Measurements from ENCODE around the gene XYLB.

Gene XYLB

DNA sequence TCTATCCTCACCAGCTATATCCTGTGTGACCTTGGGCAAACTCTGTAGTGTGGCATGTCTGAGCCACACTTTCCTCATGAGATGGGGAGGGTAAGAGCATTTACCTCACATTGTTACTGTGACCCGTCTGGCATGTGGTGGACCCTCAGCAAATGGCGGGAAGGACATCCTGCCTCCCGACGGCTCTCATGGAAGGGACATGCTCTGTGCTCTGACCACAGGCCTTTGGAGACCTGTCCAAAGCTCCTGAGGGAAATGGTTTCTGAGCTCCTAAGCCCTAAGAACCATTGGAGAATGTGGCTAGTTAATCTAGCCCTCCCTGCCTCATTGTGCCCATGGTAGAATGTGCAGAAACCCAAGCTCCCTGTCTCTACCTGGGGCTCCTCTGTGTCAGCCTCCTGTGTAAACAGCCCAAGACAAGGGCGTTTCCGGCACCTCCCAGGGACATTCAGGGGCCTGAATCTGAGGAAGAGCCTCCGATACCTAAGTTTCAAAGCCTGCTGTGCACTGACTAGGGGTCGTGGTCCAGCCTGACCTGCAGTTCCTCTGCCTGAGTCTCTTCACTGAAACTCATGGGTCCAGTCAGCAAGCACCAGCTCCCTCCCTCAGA is 29.0 kb downstream of the XYLB start:
- Histone ChIP-seq H3K9me3 (ENCODE audit: severe bottlenecking) (no peaks in the 10 kb centered on the region), H3K4me3 (ENCODE audit: low read depth, low read length) (no peak overlapping the region), H3K27ac (no peak overlapping the region), H3K36me3 (peaks cover 27% of the 10 kb centered on the region), H3K27me3 (ENCODE audit: insufficient read depth, low read depth, severe bottlenecking) (no peaks in the 10 kb centered on the region)
- no peak for DNase-seq
- TF ChIP-seq, protein P1, sequence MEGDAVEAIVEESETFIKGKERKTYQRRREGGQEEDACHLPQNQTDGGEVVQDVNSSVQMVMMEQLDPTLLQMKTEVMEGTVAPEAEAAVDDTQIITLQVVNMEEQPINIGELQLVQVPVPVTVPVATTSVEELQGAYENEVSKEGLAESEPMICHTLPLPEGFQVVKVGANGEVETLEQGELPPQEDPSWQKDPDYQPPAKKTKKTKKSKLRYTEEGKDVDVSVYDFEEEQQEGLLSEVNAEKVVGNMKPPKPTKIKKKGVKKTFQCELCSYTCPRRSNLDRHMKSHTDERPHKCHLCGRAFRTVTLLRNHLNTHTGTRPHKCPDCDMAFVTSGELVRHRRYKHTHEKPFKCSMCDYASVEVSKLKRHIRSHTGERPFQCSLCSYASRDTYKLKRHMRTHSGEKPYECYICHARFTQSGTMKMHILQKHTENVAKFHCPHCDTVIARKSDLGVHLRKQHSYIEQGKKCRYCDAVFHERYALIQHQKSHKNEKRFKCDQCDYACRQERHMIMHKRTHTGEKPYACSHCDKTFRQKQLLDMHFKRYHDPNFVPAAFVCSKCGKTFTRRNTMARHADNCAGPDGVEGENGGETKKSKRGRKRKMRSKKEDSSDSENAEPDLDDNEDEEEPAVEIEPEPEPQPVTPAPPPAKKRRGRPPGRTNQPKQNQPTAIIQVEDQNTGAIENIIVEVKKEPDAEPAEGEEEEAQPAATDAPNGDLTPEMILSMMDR (IDR thresholded peaks at IDR 0.05; ENCODE audit: low read depth, low read length) = no peak

DNA sequence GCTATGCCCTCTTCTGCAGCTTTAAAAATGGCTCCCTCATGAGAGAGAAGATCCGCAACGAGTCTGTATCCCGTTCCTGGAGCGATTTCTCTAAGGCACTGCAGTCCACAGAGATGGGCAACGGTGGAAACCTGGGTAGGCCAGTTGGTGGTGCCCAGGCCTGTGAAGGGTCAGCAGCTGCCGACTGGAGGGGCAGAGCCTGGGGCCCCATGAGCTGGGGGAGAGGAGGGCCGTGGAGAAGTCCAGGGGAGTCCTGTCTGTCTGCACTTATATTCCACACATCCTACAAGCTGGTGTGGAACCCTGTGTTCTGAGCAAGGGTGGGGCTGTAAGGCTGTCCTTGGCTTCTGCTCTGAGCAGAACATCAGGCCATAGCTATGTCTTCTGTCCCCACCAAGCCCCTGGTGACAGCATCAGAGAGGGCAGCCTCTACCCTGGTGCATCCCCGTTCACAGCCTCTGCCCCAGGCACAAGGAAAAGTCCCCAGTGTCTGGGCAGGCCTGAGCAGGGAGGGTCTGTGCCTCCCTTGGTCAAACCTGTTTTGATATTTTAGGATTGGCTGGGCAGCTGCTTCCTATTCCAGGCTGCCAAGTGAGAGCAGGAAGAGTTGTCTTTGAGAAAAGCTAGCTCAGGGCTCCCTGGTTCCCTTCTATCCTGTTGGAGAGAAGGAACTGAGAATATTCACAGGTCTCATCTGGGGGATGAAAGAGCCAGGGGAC is 29.7 kb downstream of the XYLB start:
- Histone ChIP-seq H3K4me3 (ENCODE audit: low read depth, low read length) (no peak overlapping the region), H3K27me3 (ENCODE audit: insufficient read depth, low read depth, severe bottlenecking) (no peaks in the 10 kb centered on the region), H3K9me3 (ENCODE audit: severe bottlenecking) (no peaks in the 10 kb centered on the region)

DNA sequence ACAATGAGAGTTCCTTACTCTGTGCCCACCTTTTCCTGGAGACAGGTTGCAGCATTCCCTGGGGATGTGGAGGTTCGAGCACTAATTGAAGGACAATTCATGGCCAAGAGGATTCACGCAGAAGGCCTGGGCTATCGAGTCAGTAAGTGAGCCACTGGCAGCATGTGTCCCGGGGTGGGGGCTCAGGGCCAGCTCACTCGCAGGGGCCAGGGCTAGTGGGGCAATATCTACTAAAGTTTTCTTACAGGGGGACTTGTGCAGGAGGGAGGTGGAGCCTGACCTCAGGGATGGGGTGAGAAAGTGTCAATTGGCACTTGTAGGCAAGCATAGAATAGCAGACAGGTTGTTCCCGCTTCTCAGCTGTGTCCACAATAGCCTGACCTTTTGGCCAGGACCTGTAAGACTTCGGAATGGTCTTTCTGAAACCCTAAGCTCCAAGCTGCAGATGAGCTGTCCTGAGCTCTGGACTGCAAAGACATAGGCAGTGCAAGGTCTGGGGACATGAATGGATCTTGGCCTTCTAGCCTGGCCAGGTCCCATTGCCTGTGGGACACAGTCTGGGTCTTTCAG is 32.7 kb downstream of the XYLB start:
- Histone ChIP-seq H3K27me3 (ENCODE audit: insufficient read depth, low read depth, severe bottlenecking) (no peaks in the 10 kb centered on the region), H3K4me3 (ENCODE audit: low read depth, low read length) (no peak overlapping the region), H3K9me3 (ENCODE audit: severe bottlenecking) (no peaks in the 10 kb centered on the region), H3K36me3 (peaks cover 24% of the 10 kb centered on the region), H3K27ac (no peak overlapping the region)
- TF ChIP-seq, protein P1 (IDR thresholded peaks at IDR 0.05; ENCODE audit: low read depth, low read length) = no peak
- no peak for DNase-seq

More for the DNA sequence above, 29.7 kb downstream of the XYLB start:
- no peak overlapping the region for H3K27ac ChIP-seq
- DNase-seq = no peak
- peaks cover 30% of the 10 kb centered on the region for H3K36me3 ChIP-seq
- TF ChIP-seq, protein P1 (IDR thresholded peaks at IDR 0.05; ENCODE audit: low read depth, low read length) = no peak

DNA sequence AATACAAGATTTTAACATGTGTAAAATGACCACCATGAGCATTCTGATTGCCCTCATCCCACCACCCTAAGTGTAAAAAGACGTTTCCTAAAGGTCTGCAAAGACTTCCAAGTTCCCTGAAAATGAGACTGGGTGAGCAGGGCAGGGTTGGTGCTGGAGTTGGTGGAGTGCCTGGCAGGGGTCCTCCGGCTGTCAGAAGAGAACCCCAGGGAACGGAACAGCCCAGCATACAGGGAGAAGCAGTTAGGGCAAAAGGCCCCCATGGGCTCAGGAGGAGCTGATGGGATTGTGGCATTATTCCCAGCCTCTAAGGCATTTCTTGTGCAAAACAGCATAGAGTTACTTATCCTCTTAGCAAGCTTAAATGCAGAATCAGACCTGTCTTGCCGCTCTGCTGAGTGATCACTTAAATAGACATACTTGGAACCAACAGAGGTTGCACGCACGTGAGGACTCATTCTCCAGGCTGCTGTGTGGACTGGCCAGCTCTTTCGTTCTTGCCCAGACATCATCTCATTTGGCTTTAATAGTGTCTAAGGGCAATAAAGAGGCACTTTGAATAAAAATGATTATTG is 36.0 kb downstream of the XYLB start:
- H3K27ac ChIP-seq = no peak overlapping the region
- H3K27me3 ChIP-seq (ENCODE audit: insufficient read depth, low read depth, severe bottlenecking) = no peaks in the 10 kb centered on the region
- peaks cover 17% of the 10 kb centered on the region for H3K36me3 ChIP-seq
- DNase-seq = peak; percentile 62
- H3K4me3 ChIP-seq (ENCODE audit: low read depth, low read length) = no peak overlapping the region
- TF ChIP-seq, protein P1 (IDR thresholded peaks at IDR 0.05; ENCODE audit: low read depth, low read length) = no peak
- no peaks in the 10 kb centered on the region for H3K9me3 ChIP-seq (ENCODE audit: severe bottlenecking)

DNA sequence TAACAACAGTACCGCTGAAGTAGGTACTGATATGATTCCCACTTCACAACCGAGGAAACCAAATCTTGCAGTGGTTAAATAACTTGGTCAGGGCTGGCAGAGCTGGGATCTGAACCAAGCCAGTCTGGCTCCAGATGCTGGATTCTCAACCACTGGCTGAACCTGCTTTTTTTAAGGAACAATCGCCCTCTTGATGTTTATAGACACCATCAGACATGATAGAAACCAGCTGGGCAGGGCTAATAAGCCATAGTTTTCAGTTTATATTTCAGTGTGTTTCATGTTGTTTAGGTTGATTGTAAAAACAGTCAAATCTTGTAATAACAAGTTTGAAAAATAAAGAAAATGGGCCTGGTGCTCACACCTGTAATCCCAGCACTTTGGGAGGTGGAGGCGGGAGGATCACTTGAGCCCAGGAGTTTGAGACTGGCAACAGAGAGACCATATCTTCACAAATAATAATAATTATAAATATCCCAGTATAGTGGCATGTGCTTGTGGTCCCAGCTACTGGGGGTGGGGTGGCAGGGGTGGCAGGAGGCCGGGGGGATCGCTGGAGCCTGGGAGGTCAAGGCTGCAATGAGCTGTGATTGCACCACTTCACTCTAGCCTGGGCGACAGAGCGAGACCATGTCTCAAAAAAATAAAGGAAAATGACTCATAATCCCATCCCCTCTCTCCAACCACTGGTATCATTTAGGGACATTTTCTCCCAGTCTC is 36.7 kb downstream of the XYLB start:
- no peak overlapping the region for H3K27ac ChIP-seq
- H3K36me3 ChIP-seq = peaks cover 14% of the 10 kb centered on the region
- no peak for DNase-seq

More for the DNA sequence above, 36.7 kb downstream of the XYLB start:
- no peaks in the 10 kb centered on the region for H3K27me3 ChIP-seq (ENCODE audit: insufficient read depth, low read depth, severe bottlenecking)
- H3K4me3 ChIP-seq (ENCODE audit: low read depth, low read length) = no peak overlapping the region
- no peaks in the 10 kb centered on the region for H3K9me3 ChIP-seq (ENCODE audit: severe bottlenecking)
- TF ChIP-seq, protein P1 (IDR thresholded peaks at IDR 0.05; ENCODE audit: low read depth, low read length) = no peak
